ENCODE results near the gene HIPK4. TPM values are rescaled to one million over a fixed set of nuclear protein-coding genes. Genes with fewer than 3 reads are reported as not detected.
A peak's percentile ranks its signal among the peaks of the same experiment; 100 is the strongest.

HIPK4 gene
- total RNA-seq, 1 donor from 2014 or later, result not detected

DNA sequence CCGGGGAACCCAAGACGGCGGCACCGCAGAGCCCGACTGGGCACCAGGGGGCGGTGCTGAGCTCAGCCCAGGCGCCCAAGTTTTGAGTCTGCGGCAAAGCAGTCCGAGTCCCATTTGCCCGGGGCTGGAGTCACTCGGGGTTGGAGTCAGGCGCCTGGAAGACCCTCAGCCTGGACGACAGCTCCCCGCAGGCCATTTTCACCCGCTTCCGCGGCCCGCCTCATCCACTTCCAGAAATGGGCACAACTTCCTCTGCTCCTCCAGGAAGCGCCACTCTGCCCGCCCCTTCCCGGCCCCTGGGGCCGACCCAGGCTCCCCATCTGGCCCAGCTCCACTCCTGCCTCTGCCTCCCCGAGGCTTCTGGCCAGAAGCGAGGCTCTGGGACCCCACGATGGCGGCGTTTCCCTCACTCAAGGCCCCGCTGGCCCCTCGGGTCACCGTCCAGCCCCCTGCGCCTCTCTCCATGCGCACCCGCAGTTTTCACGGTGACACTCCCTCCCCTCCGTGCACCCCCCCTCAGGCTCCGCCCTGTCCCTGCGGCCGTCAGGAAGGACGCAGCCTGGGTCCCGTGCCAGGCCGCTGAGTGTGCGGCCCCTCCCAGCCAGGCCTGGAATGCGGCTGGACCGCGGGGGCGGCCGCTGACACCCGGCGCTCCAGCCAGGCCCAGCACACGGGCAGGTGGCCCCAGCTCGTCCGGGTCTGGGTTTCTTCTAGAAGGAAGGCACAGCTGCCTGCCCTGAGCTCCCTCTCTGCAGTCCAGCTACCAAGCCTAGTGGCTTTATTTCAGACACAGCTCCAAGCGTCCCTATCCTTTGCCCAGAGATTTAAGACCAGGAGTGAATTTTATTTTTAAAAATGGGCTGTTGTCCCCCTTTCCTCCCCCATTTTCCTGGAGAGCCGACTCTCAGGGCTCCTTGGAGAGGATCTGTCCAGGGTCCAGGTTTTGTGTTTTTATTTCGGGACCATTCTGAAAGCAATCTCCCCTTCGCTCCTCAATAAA lies 31.1 kb upstream of the HIPK4 start:
- no peaks in the 10 kb centered on the region for H3K36me3 ChIP-seq (ENCODE audit: control insufficient read depth, insufficient read depth, low read length)
- TF ChIP-seq CTCF (IDR thresholded peaks at IDR 0.05; ENCODE audit: insufficient read depth, low read length, poor library complexity, severe bottlenecking), result peak; percentile 99
- H3K27me3 ChIP-seq (ENCODE audit: control insufficient read depth, insufficient read depth, low read length), result no peaks in the 10 kb centered on the region
- no peak for DNase-seq (ENCODE audit: low read depth)
- peak overlapping the region; percentile 48 for H3K4me3 ChIP-seq (ENCODE audit: low read depth, low read length)

- H3K36me3 ChIP-seq (ENCODE audit: control insufficient read depth, insufficient read depth, low read length), result no peaks in the 10 kb centered on the region
- no peaks in the 10 kb centered on the region for H3K27me3 ChIP-seq (ENCODE audit: control insufficient read depth, insufficient read depth, low read length)
- no peak overlapping the region for H3K4me3 ChIP-seq (ENCODE audit: low read depth, low read length)
- TF ChIP-seq CTCF (IDR thresholded peaks at IDR 0.05; ENCODE audit: insufficient read depth, low read length, poor library complexity, severe bottlenecking), result no peak
- DNase-seq (ENCODE audit: low read depth), result no peak
Measured at GRCh38 chr19:40420451-40420765, 30.4 kb upstream of the HIPK4 start.

GRCh38 chr19:40419780-40420179 lies 29.8 kb upstream of the HIPK4 start:
- TF ChIP-seq CTCF (IDR thresholded peaks at IDR 0.05; ENCODE audit: insufficient read depth, low read length, poor library complexity, severe bottlenecking), result no peak
- Histone ChIP-seq H3K27me3 (ENCODE audit: control insufficient read depth, insufficient read depth, low read length) (no peaks in the 10 kb centered on the region), H3K4me3 (ENCODE audit: low read depth, low read length) (no peak overlapping the region), H3K36me3 (ENCODE audit: control insufficient read depth, insufficient read depth, low read length) (no peaks in the 10 kb centered on the region)
- DNase-seq (ENCODE audit: low read depth), result no peak

- Histone ChIP-seq H3K4me3 (ENCODE audit: low read depth, low read length) (no peak overlapping the region), H3K27me3 (ENCODE audit: control insufficient read depth, insufficient read depth, low read length) (no peaks in the 10 kb centered on the region), H3K36me3 (ENCODE audit: control insufficient read depth, insufficient read depth, low read length) (no peaks in the 10 kb centered on the region)
- DNase-seq (ENCODE audit: low read depth), result no peak
- no peak for TF ChIP-seq CTCF (IDR thresholded peaks at IDR 0.05; ENCODE audit: insufficient read depth, low read length, poor library complexity, severe bottlenecking)
Measured at GRCh38 chr19:40419066-40419612, 29.2 kb upstream of the HIPK4 start.

GRCh38 chr19:40418040-40418439 lies 28.1 kb upstream of the HIPK4 start:
- Histone ChIP-seq H3K4me3 (ENCODE audit: low read depth, low read length) (no peak overlapping the region), H3K36me3 (ENCODE audit: control insufficient read depth, insufficient read depth, low read length) (no peaks in the 10 kb centered on the region), H3K27me3 (ENCODE audit: control insufficient read depth, insufficient read depth, low read length) (no peaks in the 10 kb centered on the region)
- TF ChIP-seq CTCF (IDR thresholded peaks at IDR 0.05; ENCODE audit: insufficient read depth, low read length, poor library complexity, severe bottlenecking), result no peak
- no peak for DNase-seq (ENCODE audit: low read depth)

Data from kidney epithelial cell (primary cell).